Neural progenitor cell (in vitro differentiated cells): ENCODE measurements around the gene PATZ1.

Experiments used
- EZH2 ChIP-seq: fragments of 200-600 bp; sonication (generic); IDR thresholded peaks from 2 replicates; pipeline ENCODE4 v1.6.1; 2017; ENCODE audit warnings: antibody characterized with exemption, mild to moderate bottlenecking, moderate library complexity
- EZH2phosphoT487 ChIP-seq: fragments of 200-600 bp; sonication (generic); IDR thresholded peaks from 2 replicates; pipeline ENCODE4 v1.6.1; 2017; ENCODE audit warnings: antibody characterized with exemption
- TF ChIP-seq, protein P1 (sequence below): fragments of 200-600 bp; sonication (generic); IDR thresholded peaks from 2 replicates; pipeline ENCODE4 v1.5.1; 2017; ENCODE audit warnings: antibody characterized with exemption, mild to moderate bottlenecking

DNA sequence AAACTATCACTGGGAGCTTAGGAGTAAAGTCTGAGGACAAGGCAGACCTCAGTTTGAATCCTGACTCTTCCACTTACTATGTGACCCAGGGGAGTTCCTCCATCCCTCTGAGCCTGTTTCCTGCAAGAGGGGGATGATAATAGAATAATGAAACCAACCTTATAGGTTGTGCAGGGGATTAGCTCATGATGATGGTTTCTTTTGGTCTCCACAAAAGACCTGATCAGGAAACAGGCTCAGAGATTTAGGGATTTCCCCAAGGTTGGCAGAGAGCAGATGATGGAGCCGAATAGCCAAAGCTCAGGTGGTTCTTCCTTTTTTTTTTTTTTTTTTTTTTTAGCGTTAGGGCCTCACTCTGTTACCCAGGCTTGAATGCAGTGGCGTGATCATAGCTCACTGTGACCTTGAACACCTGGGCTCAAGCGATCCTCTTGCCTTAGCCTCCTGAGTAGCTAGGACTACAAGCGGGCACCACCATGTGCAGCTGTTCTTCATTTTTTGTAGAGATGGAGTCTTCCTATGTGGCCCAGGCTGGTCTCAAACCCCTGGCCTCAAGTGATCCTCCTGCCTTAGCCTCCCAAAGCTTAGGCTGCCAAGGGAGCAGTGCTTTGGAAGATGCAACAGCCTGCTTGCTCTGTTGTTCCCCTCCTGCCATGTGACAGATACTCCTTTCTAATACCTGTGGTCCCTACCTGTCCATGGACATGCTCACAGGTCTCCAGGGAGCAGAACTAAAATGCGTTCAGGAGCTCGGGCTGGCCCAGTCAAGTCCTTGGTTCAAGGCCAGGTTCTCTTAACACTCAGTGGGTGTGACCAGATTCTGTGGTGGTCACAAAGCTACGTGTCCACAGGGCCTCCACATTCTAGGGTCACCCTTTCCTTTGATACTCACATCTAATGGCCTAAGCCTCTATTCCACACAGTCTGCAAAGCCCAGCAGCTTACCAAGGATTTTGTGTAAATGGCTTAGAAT, 22.3 kb downstream of the PATZ1 start:
- TF ChIP-seq EZH2 (no peak), EZH2phosphoT487 (no peak)
- TF ChIP-seq, protein P1, sequence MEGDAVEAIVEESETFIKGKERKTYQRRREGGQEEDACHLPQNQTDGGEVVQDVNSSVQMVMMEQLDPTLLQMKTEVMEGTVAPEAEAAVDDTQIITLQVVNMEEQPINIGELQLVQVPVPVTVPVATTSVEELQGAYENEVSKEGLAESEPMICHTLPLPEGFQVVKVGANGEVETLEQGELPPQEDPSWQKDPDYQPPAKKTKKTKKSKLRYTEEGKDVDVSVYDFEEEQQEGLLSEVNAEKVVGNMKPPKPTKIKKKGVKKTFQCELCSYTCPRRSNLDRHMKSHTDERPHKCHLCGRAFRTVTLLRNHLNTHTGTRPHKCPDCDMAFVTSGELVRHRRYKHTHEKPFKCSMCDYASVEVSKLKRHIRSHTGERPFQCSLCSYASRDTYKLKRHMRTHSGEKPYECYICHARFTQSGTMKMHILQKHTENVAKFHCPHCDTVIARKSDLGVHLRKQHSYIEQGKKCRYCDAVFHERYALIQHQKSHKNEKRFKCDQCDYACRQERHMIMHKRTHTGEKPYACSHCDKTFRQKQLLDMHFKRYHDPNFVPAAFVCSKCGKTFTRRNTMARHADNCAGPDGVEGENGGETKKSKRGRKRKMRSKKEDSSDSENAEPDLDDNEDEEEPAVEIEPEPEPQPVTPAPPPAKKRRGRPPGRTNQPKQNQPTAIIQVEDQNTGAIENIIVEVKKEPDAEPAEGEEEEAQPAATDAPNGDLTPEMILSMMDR, result no peak
